ENCODE results near the gene AFAP1.

The AFAP1 gene

GRCh38 chr4:7971159-7971631 lies 31.5 kb upstream of the AFAP1 start:
- no peak for DNase-seq
- in situ Hi-C loops (cut with MboI; ENCODE audit: low pct_unique_long_range_greater_than_20kb, low sequenced_read_pairs), result no loop called here

DNA sequence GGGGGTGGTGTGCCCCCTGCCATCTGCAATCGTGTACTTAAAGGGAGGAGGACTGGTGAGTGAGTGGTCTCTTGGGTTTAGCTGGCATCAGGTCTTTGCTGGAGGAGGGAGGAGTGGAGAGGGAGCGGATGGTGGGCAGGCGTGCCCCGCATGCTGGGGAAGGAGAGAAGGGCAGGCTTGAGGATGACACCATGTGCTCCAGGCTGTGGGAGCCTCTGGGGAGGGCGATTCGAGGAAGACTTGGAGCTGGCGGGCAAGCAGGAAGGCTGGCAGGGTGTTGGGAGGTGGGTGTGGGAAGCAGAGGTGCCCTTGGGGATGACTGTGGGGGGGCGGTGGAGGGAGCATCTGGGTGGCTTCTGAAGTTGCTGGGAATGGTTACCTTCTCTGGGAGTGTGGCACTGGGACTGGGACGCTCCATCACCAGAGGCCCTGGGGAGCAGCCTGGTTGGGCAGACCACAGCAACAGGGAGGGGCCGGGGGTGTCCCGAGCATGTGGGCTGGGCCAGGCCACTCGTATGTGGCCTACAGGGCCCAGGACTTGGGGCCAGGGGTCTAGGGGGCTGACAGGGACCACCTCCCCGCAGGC lies 30.8 kb upstream of the AFAP1 start:
- DNase-seq, result no peak
- in situ Hi-C loops (cut with MboI; ENCODE audit: low pct_unique_long_range_greater_than_20kb, low sequenced_read_pairs), result no loop called here

- DNase-seq, result no peak
- in situ Hi-C loops (cut with MboI; ENCODE audit: low pct_unique_long_range_greater_than_20kb, low sequenced_read_pairs), result no loop called here
Observed at GRCh38 chr4:7968262-7968896, 28.7 kb upstream of the AFAP1 start.

DNA sequence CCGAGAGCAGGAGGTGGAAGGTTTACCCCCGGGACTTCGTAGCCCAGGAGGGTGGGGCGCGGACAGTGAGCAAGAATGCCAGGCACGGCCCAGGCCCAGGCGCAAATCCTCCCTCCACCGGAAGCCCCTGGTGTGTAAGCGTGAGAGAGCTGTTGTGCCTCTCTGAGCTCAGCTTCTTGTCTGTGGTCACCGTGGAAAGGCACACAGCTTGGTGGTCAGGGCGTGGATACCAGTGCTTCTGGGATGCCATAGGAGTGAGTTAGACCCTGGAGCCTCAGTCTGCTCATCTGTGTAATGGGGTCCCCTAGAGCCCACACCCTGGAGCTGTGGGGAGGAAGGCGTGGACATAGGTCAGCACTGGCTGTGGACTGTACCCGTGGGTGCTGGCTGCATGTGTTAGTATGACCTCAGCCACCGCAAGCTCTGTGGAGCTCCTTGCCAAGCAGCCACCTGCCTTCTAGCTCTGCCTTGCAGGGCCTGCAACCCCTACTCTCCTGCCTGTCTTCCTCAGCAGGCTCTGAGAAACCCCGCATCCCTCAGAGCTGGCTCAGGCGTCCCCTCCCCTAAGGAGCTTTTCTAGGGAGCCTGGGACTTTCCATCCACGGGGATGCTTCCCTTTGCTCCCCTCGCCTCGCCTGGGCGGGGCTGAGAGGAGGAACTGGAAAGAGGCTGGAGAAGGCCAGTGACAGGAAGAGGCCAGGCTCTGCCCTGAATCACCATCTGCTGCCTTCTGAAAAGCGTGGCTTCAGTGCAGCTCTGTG lies 28.0 kb upstream of the AFAP1 start:
- no peak for DNase-seq
- in situ Hi-C loops (cut with MboI; ENCODE audit: low pct_unique_long_range_greater_than_20kb, low sequenced_read_pairs), result no loop called here

GRCh38 chr4:7967063-7967440 lies 27.4 kb upstream of the AFAP1 start:
- no peak for DNase-seq
- in situ Hi-C loops (cut with MboI; ENCODE audit: low pct_unique_long_range_greater_than_20kb, low sequenced_read_pairs), result no loop called here

DNA sequence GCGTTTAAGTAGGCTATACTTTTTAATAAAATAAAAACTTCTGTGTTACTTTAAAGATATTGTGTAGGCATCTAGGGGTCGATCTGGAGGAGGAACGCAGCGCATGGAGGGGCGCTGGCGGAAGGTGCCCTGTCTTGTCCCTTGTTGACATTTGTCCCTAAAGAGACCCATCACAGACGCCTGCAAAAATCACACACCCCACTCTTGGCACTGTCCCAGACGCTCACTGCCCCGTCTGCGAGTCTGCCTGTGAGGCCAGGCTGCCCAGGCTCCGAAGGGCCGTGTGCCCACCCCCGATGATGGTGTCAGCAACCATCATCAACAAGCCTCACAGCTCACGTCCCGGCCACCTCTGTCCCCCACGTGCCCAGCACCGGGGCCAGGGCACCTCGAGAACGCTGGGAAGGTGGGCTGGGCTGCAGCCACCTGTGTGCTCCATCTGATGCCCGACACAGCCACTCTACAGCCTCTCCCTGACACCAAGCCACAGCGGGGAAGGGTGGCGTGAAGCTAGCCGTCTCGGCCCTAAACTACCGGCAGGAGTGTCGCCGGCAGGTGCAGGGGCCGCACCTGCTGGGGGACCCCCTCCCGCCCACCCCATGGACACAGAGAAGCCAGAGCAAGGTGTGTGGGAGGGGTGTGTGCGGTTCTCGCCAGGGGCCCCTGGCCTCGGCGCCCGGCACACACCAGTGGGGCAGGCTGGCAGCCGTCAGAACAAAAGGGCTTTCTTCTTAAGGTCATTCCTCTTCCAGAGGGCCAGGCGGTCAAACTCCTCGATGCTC lies 26.8 kb upstream of the AFAP1 start:
- no peak for DNase-seq
- in situ Hi-C loops (cut with MboI; ENCODE audit: low pct_unique_long_range_greater_than_20kb, low sequenced_read_pairs), result no loop called here

- in situ Hi-C loops (cut with MboI; ENCODE audit: low pct_unique_long_range_greater_than_20kb, low sequenced_read_pairs), result no loop called here
- DNase-seq, result peak; percentile 9
Observed at GRCh38 chr4:7964890-7965662, 25.4 kb upstream of the AFAP1 start.

- in situ Hi-C loops (cut with MboI; ENCODE audit: low pct_unique_long_range_greater_than_20kb, low sequenced_read_pairs), result no loop called here
Observed at GRCh38 chr4:7964459-7964858, 24.8 kb upstream of the AFAP1 start.

DNA sequence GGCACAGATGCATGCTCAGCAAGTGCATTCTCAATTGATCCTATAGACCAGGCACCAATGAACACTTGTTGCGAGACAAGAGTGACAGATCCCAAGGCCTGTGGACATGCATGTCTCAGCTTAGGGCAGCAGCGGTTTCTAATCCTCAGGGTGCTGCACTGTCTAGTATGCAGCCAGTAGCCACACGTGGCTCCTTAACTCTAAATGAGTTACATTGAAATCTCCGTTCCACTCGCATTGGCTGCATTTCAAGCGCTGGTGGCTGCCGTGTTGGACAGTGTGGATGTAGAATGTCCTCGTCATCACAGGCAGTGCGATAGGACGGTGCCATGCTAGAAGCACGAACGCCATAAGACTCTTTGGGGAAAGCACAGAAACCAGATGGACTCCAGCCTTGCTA lies 24.0 kb upstream of the AFAP1 start:
- in situ Hi-C loops (cut with MboI; ENCODE audit: low pct_unique_long_range_greater_than_20kb, low sequenced_read_pairs), result no loop called here

More at GRCh38 chr4:7964459-7964858, 24.8 kb upstream of the AFAP1 start:
- DNase-seq, result no peak

GRCh38 chr4:7962609-7963508 lies 23.2 kb upstream of the AFAP1 start:
- in situ Hi-C loops (cut with MboI; ENCODE audit: low pct_unique_long_range_greater_than_20kb, low sequenced_read_pairs), result no loop called here
- no peak for DNase-seq

More for the DNA sequence above, 24.0 kb upstream of the AFAP1 start:
- DNase-seq, result no peak

DNA sequence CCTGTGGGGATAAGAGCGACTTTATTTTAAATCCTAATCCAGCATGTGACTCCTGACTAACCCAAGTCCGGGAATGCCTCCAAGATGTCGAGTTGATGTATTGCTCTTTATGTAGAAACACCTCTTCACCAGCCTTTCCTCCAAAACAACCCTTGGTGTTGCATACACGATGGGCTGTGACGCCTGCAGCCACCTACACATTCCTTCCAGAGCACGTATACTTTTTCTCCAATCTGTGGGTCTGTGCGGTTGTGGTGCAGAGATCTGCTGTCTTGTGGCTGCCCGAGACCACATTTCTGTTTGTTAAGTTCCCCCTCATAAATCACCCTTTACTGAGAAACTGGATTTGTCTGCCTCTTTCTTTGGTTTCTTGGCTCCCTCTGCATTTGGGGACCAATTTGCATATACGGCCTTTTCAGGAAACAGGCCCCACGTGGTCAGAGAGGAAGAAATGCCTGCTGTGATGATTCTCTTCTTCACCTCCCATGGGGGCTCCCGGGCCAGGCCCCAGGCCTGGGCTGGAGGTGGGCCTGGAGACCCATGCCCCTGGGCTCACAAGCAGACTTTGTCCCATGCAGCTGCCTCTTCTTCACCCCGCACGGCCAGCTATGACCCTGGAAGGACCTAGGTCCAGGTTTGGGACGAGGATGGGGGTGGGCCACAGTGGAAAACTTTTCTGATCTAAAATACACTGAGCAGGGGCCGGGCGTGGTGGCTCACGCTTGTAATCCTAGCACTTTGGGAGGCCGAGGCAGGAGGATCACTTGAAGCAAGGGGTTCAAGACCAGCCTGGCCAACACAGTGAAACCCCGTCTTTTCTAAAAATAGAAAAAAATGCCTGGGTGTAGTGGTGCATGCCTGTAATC lies 21.4 kb upstream of the AFAP1 start:
- peak; percentile 47 for DNase-seq

GRCh38 chr4:7960017-7960789 lies 20.5 kb upstream of the AFAP1 start:
- DNase-seq, result no peak
- in situ Hi-C loops (cut with MboI; ENCODE audit: low pct_unique_long_range_greater_than_20kb, low sequenced_read_pairs), result no loop called here

More for the DNA sequence above, 21.4 kb upstream of the AFAP1 start:
- in situ Hi-C loops (cut with MboI; ENCODE audit: low pct_unique_long_range_greater_than_20kb, low sequenced_read_pairs), result no loop called here

- DNase-seq, result no peak
- in situ Hi-C loops (cut with MboI; ENCODE audit: low pct_unique_long_range_greater_than_20kb, low sequenced_read_pairs), result no loop called here
Observed at GRCh38 chr4:7959078-7959477, 19.4 kb upstream of the AFAP1 start.

DNA sequence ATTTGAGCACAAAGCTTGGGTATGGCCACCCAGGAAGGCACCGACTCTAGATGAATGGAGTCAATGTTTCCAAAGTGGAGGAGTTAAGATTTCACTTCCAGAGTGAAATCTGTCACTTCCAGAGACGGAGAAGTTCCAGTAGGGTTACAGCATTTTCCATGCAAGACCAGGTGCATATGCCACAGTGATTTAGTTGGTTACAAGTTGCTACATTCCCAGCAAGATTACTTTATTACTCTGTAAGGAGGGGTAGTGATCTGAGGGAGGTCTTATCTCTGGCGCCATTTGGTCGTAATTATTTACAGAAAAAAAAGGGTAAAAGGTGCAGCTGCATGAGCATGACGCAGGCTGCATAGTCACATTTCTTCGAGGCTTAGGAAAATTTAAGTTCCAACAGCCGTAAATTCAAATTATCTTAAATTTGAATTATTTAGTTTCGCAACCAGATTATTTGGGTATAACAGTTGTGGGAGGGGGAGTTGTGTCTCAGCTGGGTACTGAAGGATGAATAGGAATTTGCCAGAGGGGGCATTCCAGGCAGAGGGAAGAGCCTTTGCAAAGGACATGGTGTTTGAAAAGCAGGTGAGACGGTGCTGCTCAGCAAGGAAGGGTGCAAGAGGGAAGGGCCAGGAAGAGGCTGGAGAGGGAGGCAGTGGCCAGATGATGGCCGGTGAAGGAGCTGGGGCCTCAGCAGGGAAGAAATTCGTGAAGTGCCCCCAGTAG lies 17.4 kb upstream of the AFAP1 start:
- in situ Hi-C loops (cut with MboI; ENCODE audit: low pct_unique_long_range_greater_than_20kb, low sequenced_read_pairs), result no loop called here
- no peak for DNase-seq

GRCh38 chr4:7956270-7956808 lies 16.7 kb upstream of the AFAP1 start:
- DNase-seq, result no peak
- in situ Hi-C loops (cut with MboI; ENCODE audit: low pct_unique_long_range_greater_than_20kb, low sequenced_read_pairs), result no loop called here

- DNase-seq, result no peak
- in situ Hi-C loops (cut with MboI; ENCODE audit: low pct_unique_long_range_greater_than_20kb, low sequenced_read_pairs), result no loop called here
Observed at GRCh38 chr4:7955393-7955792, 15.7 kb upstream of the AFAP1 start.

All from KBM-7 (cell line).